Astrocyte of the spinal cord (primary cell): ENCODE data around the gene TRAPPC2.

Experiments
- DNase-seq: peaks from one replicate; pipeline ENCODE4 v3.0.0; 2011; ENCODE audit warnings: low read depth, low spot score
- H3K4me3 ChIP-seq: 2 replicates; pipeline ENCODE4 v1.5.1; 2011; ENCODE audit warnings: low read depth, mild to moderate bottlenecking, low read length, moderate library complexity
- CTCF ChIP-seq: IDR thresholded peaks from 2 replicates; pipeline ENCODE4 v1.5.1; 2012; ENCODE audit warnings: low read depth, mild to moderate bottlenecking, low read length, inconsistent platforms
- in situ Hi-C: cut with HindIII; loops from 2 replicates; pipeline ENCODE4 v1.10.0; 2017; ENCODE audit warnings: low sequenced_read_pairs

TRAPPC2 gene

GRCh38 chrX:13667919-13668318, 66.5 kb downstream of the TRAPPC2 start:
- TF ChIP-seq CTCF, result no peak
- H3K4me3 ChIP-seq, result no peak overlapping the region
- no peak for DNase-seq
- in situ Hi-C loops, result no loop called here

GRCh38 chrX:13666836-13667235, 67.6 kb downstream of the TRAPPC2 start:
- in situ Hi-C loops, result no loop called here

GRCh38 chrX:13664020-13664419, 70.4 kb downstream of the TRAPPC2 start:
- in situ Hi-C loops, result no loop called here
- TF ChIP-seq CTCF, result no peak

More at GRCh38 chrX:13666836-13667235, 67.6 kb downstream of the TRAPPC2 start:
- no peak overlapping the region for H3K4me3 ChIP-seq
- TF ChIP-seq CTCF, result no peak
- DNase-seq, result no peak

GRCh38 chrX:13662355-13662791, 72.0 kb downstream of the TRAPPC2 start:
- no peak overlapping the region for H3K4me3 ChIP-seq
- TF ChIP-seq CTCF, result no peak
- no peak for DNase-seq
- in situ Hi-C loops, result no loop called here

More at GRCh38 chrX:13664020-13664419, 70.4 kb downstream of the TRAPPC2 start:
- H3K4me3 ChIP-seq, result no peak overlapping the region
- no peak for DNase-seq
